ENCODE results near the gene SCAPER.
A peak's percentile ranks its signal among the peaks of the same experiment; 100 is the strongest.

Gene SCAPER

DNA sequence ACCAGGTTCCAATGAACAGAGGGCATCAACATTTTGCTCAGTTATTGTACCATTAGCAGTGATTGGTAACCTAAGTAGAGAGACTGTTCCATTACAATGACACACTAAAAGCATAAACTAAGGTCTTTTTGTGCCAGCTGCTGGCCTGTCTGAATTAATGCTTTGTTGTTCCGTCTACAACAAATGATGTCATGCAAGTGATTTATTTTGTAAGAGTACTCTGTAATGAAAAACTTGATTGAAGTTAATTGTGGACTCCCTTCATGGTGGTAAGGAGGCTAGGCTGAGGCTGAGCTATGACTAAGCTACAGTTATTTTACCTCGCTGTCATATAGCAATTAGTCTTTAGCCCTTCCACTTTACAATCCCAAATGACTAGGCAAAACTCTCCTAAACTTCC lies 49.6 kb upstream of the SCAPER start (continued):
- TF ChIP-seq, protein P1, sequence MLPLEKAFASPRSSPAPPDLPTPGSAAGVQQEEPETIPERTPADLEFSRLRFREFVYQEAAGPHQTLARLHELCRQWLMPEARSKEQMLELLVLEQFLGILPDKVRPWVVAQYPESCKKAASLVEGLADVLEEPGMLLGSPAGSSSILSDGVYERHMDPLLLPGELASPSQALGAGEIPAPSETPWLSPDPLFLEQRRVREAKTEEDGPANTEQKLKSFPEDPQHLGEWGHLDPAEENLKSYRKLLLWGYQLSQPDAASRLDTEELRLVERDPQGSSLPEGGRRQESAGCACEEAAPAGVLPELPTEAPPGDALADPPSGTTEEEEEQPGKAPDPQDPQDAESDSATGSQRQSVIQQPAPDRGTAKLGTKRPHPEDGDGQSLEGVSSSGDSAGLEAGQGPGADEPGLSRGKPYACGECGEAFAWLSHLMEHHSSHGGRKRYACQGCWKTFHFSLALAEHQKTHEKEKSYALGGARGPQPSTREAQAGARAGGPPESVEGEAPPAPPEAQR (tag by site-specific recombination; IDR thresholded peaks at IDR 0.05), result no peak
- TF ChIP-seq ZNF266 (tag by site-specific recombination; IDR thresholded peaks at IDR 0.05; ENCODE audit: low read depth), result no peak
- TF ChIP-seq OSR2 (tag by site-specific recombination; IDR thresholded peaks at IDR 0.05), result 0 out of 2 replicates have a peak, but pooled peaks have one; percentile 17
- TF ChIP-seq ZNF433 (tag by site-specific recombination; IDR thresholded peaks at IDR 0.05; ENCODE audit: low read depth), result no peak
- TF ChIP-seq, protein P2, sequence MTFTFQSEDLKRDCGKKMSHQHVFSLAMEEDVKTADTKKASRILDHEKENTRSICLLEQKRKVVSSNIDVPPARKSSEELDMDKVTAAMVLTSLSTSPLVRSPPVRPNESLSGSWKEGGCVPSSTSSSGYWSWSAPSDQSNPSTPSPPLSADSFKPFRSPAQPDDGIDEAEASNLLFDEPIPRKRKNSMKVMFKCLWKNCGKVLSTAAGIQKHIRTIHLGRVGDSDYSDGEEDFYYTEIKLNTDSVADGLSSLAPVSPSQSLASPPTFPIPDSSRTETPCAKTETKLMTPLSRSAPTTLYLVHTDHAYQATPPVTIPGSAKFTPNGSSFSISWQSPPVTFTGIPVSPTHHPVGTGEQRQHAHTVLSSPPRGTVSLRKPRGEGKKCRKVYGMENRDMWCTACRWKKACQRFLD (tag by site-specific recombination; IDR thresholded peaks at IDR 0.05), result no peak
- no peak for TF ChIP-seq ZNF571 (tag by site-specific recombination; IDR thresholded peaks at IDR 0.05)
- no peak for TF ChIP-seq ZBTB26 (tag by site-specific recombination; optimal IDR thresholded peaks at IDR 0.05)
- no peak for TF ChIP-seq ZFP69B (tag by site-specific recombination; IDR thresholded peaks at IDR 0.05)
- no peak for TF ChIP-seq ZSCAN23 (tag by site-specific recombination; IDR thresholded peaks at IDR 0.05)
- TF ChIP-seq SCRT1 (tag by site-specific recombination; IDR thresholded peaks at IDR 0.05; ENCODE audit: borderline replicate concordance), result no peak
- TF ChIP-seq, protein P3, sequence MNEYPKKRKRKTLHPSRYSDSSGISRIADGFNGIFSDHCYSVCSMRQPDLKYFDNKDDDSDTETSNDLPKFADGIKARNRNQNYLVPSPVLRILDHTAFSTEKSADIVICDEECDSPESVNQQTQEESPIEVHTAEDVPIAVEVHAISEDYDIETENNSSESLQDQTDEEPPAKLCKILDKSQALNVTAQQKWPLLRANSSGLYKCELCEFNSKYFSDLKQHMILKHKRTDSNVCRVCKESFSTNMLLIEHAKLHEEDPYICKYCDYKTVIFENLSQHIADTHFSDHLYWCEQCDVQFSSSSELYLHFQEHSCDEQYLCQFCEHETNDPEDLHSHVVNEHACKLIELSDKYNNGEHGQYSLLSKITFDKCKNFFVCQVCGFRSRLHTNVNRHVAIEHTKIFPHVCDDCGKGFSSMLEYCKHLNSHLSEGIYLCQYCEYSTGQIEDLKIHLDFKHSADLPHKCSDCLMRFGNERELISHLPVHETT (tag by site-specific recombination; IDR thresholded peaks at IDR 0.05), result peak; percentile 56; the same call in 1 of the 2 replicates
- TF ChIP-seq CTCF (tag by site-specific recombination; IDR thresholded peaks at IDR 0.05), result no peak
- TF ChIP-seq GFI1B (tag by site-specific recombination; IDR thresholded peaks at IDR 0.05), result peak; percentile 78; the same call in 1 of the 2 replicates
- TF ChIP-seq KLF8 (tag by site-specific recombination; IDR thresholded peaks at IDR 0.05), result 0 out of 2 replicates have a peak, but pooled peaks have one; percentile 10
- no peak for TF ChIP-seq ZNF621 (tag by site-specific recombination; IDR thresholded peaks at IDR 0.05)
- TF ChIP-seq, protein P4, sequence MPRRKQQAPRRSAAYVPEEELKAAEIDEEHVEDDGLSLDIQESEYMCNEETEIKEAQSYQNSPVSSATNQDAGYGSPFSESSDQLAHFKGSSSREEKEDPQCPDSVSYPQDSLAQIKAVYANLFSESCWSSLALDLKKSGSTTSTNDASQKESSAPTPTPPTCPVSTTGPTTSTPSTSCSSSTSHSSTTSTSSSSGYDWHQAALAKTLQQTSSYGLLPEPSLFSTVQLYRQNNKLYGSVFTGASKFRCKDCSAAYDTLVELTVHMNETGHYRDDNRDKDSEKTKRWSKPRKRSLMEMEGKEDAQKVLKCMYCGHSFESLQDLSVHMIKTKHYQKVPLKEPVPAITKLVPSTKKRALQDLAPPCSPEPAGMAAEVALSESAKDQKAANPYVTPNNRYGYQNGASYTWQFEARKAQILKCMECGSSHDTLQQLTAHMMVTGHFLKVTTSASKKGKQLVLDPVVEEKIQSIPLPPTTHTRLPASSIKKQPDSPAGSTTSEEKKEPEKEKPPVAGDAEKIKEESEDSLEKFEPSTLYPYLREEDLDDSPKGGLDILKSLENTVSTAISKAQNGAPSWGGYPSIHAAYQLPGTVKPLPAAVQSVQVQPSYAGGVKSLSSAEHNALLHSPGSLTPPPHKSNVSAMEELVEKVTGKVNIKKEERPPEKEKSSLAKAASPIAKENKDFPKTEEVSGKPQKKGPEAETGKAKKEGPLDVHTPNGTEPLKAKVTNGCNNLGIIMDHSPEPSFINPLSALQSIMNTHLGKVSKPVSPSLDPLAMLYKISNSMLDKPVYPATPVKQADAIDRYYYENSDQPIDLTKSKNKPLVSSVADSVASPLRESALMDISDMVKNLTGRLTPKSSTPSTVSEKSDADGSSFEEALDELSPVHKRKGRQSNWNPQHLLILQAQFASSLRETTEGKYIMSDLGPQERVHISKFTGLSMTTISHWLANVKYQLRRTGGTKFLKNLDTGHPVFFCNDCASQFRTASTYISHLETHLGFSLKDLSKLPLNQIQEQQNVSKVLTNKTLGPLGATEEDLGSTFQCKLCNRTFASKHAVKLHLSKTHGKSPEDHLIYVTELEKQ (tag by site-specific recombination; IDR thresholded peaks at IDR 0.05; ENCODE audit: borderline replicate concordance), result peak; percentile 85
- TF ChIP-seq INSM2 (tag by site-specific recombination; IDR thresholded peaks at IDR 0.05), result peak; percentile 87
- TF ChIP-seq ZNF785 (tag by site-specific recombination; IDR thresholded peaks at IDR 0.05), result no peak
- no peak for TF ChIP-seq ZNF514 (tag by site-specific recombination; IDR thresholded peaks at IDR 0.05)
- no peak for TF ChIP-seq ZNF239 (tag by site-specific recombination; IDR thresholded peaks at IDR 0.05)
- peak; percentile 78 for TF ChIP-seq ZEB2 (tag by site-specific recombination; IDR thresholded peaks at IDR 0.05)
- TF ChIP-seq YY2 (tag by site-specific recombination; IDR thresholded peaks at IDR 0.05), result no peak
- TF ChIP-seq ZNF404 (tag by site-specific recombination; IDR thresholded peaks at IDR 0.05), result no peak
- TF ChIP-seq ZNF155 (tag by site-specific recombination; IDR thresholded peaks at IDR 0.05), result no peak
- no peak for TF ChIP-seq ZNF280C (tag by site-specific recombination; IDR thresholded peaks at IDR 0.05)
- no peak for TF ChIP-seq ZNF175 (tag by site-specific recombination; IDR thresholded peaks at IDR 0.05)

All from HEK293 (cell line).